ENCODE results near the gene PAK6. TPM values are rescaled to one million over a fixed set of nuclear protein-coding genes. Genes with fewer than 3 reads are reported as not detected.

The PAK6 gene
- total RNA-seq, 1 donor from 2014 or later, result 13.2 TPM

DNA sequence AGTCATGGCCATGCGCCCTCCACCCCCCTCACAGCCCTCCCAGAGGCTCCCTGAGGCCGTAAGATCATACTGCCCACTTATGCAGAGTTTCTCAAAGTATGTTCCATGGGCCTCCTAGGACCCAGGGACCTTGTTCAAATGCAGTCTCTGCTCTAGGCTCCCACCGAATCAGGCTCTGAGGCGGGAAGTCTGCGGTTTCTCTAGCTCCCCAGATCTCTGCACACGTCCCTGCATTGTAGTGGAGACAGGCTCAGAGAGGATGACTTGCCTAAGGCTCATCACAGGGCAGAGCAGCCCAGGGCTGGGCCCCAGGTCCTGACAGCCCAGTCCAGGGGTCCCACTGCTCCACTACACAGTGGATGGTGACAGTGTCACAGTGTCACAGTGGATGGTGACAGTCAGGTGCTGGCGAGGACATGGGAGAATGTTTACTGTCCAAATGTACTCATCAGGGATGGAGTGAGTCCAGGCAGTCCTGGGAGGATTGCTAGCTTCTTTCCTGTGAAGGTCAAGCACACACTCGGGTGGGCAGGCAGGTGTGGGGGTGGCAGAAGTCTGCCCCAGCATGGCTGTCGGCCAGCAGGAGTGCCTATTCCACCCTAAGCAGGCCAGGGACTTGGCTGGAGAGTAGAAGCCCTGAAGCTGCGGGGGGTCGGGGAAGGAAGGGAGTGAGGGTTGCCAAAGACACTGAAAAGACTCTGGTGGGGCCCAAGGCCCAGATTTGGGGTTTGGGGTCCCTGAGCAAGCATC, 31.6 kb downstream of the PAK6 start:
- Mint-ChIP-seq H3K27ac (no peak overlapping the region), H3K36me3 (ENCODE audit: insufficient read depth) (peaks cover 6% of the 10 kb centered on the region), H3K4me3 (ENCODE audit: low read depth) (no peak overlapping the region), H3K27me3 (no peaks in the 10 kb centered on the region), H3K9me3 (ENCODE audit: low read depth) (no peaks in the 10 kb centered on the region), H3K4me1 (ENCODE audit: low read depth) (no peaks in the 10 kb centered on the region)
- no peak for DNase-seq (ENCODE audit: low spot score, unreplicated experiment)
- TF ChIP-seq, protein P1, sequence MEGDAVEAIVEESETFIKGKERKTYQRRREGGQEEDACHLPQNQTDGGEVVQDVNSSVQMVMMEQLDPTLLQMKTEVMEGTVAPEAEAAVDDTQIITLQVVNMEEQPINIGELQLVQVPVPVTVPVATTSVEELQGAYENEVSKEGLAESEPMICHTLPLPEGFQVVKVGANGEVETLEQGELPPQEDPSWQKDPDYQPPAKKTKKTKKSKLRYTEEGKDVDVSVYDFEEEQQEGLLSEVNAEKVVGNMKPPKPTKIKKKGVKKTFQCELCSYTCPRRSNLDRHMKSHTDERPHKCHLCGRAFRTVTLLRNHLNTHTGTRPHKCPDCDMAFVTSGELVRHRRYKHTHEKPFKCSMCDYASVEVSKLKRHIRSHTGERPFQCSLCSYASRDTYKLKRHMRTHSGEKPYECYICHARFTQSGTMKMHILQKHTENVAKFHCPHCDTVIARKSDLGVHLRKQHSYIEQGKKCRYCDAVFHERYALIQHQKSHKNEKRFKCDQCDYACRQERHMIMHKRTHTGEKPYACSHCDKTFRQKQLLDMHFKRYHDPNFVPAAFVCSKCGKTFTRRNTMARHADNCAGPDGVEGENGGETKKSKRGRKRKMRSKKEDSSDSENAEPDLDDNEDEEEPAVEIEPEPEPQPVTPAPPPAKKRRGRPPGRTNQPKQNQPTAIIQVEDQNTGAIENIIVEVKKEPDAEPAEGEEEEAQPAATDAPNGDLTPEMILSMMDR (IDR thresholded peaks at IDR 0.05; ENCODE audit: unreplicated experiment), result no peak

DNA sequence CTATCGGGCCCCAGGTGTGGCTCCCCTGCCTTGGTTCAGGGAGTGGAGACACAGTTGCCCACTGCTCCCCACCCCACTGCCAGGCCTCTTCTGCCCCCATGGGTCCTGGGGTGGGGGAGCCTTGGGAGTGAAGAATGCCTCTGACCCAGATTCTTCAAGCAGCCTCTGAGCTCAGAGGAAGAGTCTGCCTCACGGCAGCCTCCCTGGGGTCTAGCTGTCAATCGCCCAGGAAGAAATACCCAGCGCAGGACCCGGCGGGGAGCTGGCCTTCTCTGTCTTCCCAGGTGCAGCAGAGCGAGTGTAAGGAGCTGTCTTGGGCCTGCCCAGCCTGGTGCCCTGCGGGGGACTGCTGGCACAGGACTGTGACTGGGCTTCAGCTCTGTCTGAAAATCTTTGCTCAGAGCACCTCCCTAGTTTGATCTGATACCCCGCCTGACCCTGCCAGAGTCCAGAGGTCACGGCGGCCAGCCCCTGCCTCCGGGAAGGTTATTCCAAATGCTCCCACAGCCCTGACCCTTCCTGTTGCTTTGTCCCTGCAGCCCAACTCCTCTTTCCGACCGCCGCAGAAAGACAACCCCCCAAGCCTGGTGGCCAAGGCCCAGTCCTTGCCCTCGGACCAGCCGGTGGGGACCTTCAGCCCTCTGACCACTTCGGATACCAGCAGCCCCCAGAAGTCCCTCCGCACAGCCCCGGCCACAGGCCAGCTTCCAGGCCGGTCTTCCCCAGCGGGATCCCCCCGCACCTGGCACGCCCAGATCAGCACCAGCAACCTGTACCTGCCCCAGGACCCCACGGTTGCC, 33.0 kb downstream of the PAK6 start:
- Mint-ChIP-seq H3K4me1 (ENCODE audit: low read depth) (no peaks in the 10 kb centered on the region), H3K4me3 (ENCODE audit: low read depth) (no peak overlapping the region), H3K27ac (peak overlapping the region; percentile 44), H3K9me3 (ENCODE audit: low read depth) (no peaks in the 10 kb centered on the region), H3K27me3 (no peaks in the 10 kb centered on the region), H3K36me3 (ENCODE audit: insufficient read depth) (peaks cover 6% of the 10 kb centered on the region)
- TF ChIP-seq, protein P1 (IDR thresholded peaks at IDR 0.05; ENCODE audit: unreplicated experiment), result no peak
- DNase-seq (ENCODE audit: low spot score, unreplicated experiment), result no peak

DNA sequence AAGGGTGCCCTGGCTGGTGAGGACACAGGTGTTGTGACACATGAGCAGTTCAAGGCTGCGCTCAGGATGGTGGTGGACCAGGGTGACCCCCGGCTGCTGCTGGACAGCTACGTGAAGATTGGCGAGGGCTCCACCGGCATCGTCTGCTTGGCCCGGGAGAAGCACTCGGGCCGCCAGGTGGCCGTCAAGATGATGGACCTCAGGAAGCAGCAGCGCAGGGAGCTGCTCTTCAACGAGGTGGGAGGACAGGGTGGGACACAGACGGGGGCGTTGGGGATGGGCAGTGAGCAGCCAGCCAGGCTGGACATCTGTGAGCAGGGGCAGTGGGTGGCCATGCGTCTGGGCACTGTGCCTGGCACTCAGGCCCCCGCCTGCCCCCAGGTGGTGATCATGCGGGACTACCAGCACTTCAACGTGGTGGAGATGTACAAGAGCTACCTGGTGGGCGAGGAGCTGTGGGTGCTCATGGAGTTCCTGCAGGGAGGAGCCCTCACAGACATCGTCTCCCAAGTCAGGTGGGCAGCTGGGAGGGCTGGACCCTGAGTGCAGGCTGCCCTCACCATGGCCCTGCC, 33.7 kb downstream of the PAK6 start:
- TF ChIP-seq, protein P1 (IDR thresholded peaks at IDR 0.05; ENCODE audit: unreplicated experiment), result peak; percentile 33
- Mint-ChIP-seq H3K4me3 (ENCODE audit: low read depth) (no peak overlapping the region), H3K4me1 (ENCODE audit: low read depth) (no peaks in the 10 kb centered on the region), H3K27ac (no peak overlapping the region), H3K36me3 (ENCODE audit: insufficient read depth) (peaks cover 6% of the 10 kb centered on the region), H3K9me3 (ENCODE audit: low read depth) (no peaks in the 10 kb centered on the region), H3K27me3 (no peaks in the 10 kb centered on the region)
- DNase-seq (ENCODE audit: low spot score, unreplicated experiment), result no peak

DNA sequence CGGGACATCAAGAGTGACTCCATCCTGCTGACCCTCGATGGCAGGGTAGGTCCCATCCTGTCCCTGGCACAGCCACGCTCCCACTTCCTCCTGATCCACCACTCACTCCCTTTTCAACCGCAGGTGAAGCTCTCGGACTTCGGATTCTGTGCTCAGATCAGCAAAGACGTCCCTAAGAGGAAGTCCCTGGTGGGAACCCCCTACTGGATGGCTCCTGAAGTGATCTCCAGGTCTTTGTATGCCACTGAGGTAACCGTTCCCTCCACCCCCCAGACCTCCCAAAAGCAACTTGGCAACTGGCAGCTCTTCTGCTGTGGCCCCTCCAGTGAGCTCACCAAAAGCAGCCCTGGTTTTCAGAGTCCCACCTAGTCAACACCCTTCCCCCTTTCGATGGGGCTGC, 34.6 kb downstream of the PAK6 start:
- no peak overlapping the region for H3K27ac Mint-ChIP-seq
- H3K27me3 Mint-ChIP-seq, result peaks cover 6% of the 10 kb centered on the region
- TF ChIP-seq, protein P1 (IDR thresholded peaks at IDR 0.05; ENCODE audit: unreplicated experiment), result no peak
- H3K36me3 Mint-ChIP-seq (ENCODE audit: insufficient read depth), result peaks cover 6% of the 10 kb centered on the region
- peaks cover 2% of the 10 kb centered on the region for H3K4me1 Mint-ChIP-seq (ENCODE audit: low read depth)
- H3K4me3 Mint-ChIP-seq (ENCODE audit: low read depth), result no peak overlapping the region
- no peak for DNase-seq (ENCODE audit: low spot score, unreplicated experiment)
- no peaks in the 10 kb centered on the region for H3K9me3 Mint-ChIP-seq (ENCODE audit: low read depth)

Measured in progenitor cell of endocrine pancreas (in vitro differentiated cells).